ENCODE measurements around the gene CYYR1.

CYYR1 gene

DNA sequence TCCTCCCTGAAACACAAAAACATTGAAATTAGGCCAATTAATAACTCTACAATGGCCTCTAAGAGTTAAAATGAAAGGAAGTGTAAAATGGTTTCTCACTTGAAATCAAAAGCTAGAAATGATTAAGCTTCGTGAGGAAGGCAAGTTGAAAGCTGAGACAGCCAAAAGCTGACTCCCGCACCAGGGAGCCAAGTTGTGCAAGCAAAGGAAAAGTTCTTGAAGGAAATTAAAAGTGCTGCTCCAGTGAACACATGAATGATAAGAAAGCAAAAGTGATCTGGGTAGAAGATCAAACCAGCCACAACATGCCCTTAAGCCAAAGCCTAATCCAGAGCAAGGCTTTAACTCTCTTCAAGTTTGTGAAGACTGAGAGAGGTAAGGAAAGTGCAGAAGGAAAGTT, 22.8 kb downstream of the CYYR1 start:
- peak; percentile 11 for DNase-seq
- Histone ChIP-seq H3K27me3 (ENCODE audit: insufficient read depth, low read depth, severe bottlenecking) (no peaks in the 10 kb centered on the region), H3K9me3 (ENCODE audit: severe bottlenecking) (no peaks in the 10 kb centered on the region)

DNA sequence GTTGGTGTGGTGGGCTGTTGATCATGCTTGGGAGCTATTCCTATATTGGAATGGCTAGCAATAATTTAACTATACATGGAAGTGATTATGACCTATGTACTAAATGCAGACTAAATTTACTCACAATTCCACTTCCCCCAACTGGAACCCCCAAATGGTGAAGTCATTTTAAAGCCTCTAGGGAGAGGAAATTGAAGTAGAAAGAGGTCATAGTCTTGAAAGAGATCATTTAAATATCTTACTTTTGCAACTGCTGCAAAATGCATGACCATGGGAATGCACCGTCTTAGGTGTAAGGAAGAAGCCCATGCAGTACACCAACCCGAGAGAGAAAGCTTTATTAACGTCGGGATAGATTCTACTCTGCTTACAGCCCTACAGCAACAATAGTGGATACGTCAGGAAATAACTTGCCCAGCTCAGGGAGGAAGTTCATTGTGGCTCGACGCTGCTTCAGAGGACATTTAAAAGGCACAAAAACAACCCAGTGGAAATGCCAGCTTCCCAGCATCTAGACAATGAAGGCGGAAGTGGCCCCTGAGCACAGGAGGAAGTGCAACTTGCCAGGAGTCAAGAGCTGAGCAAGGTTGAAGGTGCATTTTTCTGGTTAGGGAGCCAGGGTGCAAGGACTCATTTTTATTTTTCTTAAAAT, 26.5 kb downstream of the CYYR1 start:
- H3K36me3 ChIP-seq: no peaks in the 10 kb centered on the region
- H3K27me3 ChIP-seq (ENCODE audit: insufficient read depth, low read depth, severe bottlenecking): no peaks in the 10 kb centered on the region
- no peaks in the 10 kb centered on the region for H3K9me3 ChIP-seq (ENCODE audit: severe bottlenecking)
- no peak for DNase-seq
- H3K4me3 ChIP-seq (ENCODE audit: low read depth, low read length): no peak overlapping the region
- no peak for TF ChIP-seq CTCF (IDR thresholded peaks at IDR 0.05; ENCODE audit: low read depth, low read length)
- no peak overlapping the region for H3K27ac ChIP-seq

More for the DNA sequence above, 22.8 kb downstream of the CYYR1 start:
- Histone ChIP-seq H3K4me3 (ENCODE audit: low read depth, low read length) (no peak overlapping the region), H3K36me3 (no peaks in the 10 kb centered on the region), H3K27ac (no peak overlapping the region)
- TF ChIP-seq CTCF (IDR thresholded peaks at IDR 0.05; ENCODE audit: low read depth, low read length): no peak

DNA sequence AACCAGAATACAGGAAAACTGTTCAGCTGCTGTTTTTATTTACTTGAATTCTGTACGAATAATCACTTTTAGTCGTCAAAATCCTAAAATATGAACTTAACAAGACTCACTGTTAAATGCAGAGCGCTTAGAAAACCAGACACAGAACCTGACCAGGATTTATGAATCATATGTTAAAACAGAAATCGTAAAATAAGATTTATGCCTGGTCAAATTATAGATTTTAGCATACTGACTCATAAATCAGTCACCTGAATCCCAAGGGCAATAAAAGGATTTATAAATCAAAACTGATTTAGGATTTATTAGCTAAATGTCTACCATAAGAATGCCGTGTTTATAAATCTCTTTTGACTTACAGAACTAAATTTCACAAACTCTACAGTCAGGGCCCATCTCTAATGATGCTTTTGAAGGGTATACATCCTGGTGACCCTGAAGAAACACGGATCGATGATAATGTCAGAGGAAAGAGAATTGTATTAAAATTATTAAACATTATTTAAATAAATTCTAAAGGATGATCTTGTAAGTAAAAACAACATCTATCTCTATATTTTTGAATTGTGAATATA, 28.8 kb downstream of the CYYR1 start:
- no peak for TF ChIP-seq CTCF (IDR thresholded peaks at IDR 0.05; ENCODE audit: low read depth, low read length)
- Histone ChIP-seq H3K27me3 (ENCODE audit: insufficient read depth, low read depth, severe bottlenecking) (no peaks in the 10 kb centered on the region), H3K9me3 (ENCODE audit: severe bottlenecking) (no peaks in the 10 kb centered on the region), H3K36me3 (no peaks in the 10 kb centered on the region), H3K4me3 (ENCODE audit: low read depth, low read length) (no peak overlapping the region), H3K27ac (no peak overlapping the region)
- no peak for DNase-seq

GRCh38 chr21:26540651-26541050, 32.4 kb downstream of the CYYR1 start:
- Histone ChIP-seq H3K36me3 (no peaks in the 10 kb centered on the region), H3K9me3 (ENCODE audit: severe bottlenecking) (no peaks in the 10 kb centered on the region), H3K4me3 (ENCODE audit: low read depth, low read length) (no peak overlapping the region), H3K27me3 (ENCODE audit: insufficient read depth, low read depth, severe bottlenecking) (no peaks in the 10 kb centered on the region), H3K27ac (no peak overlapping the region)
- DNase-seq: no peak
- no peak for TF ChIP-seq CTCF (IDR thresholded peaks at IDR 0.05; ENCODE audit: low read depth, low read length)

GRCh38 chr21:26539566-26539965, 33.5 kb downstream of the CYYR1 start:
- H3K4me3 ChIP-seq (ENCODE audit: low read depth, low read length): no peak overlapping the region
- no peaks in the 10 kb centered on the region for H3K9me3 ChIP-seq (ENCODE audit: severe bottlenecking)
- no peak for TF ChIP-seq CTCF (IDR thresholded peaks at IDR 0.05; ENCODE audit: low read depth, low read length)
- H3K27me3 ChIP-seq (ENCODE audit: insufficient read depth, low read depth, severe bottlenecking): no peaks in the 10 kb centered on the region
- no peaks in the 10 kb centered on the region for H3K36me3 ChIP-seq
- DNase-seq: no peak
- no peak overlapping the region for H3K27ac ChIP-seq

GRCh38 chr21:26534517-26534916, 38.6 kb downstream of the CYYR1 start:
- no peak for TF ChIP-seq CTCF (IDR thresholded peaks at IDR 0.05; ENCODE audit: low read depth, low read length)
- Histone ChIP-seq H3K9me3 (ENCODE audit: severe bottlenecking) (no peaks in the 10 kb centered on the region), H3K27ac (no peak overlapping the region), H3K4me3 (ENCODE audit: low read depth, low read length) (no peak overlapping the region), H3K36me3 (no peaks in the 10 kb centered on the region), H3K27me3 (ENCODE audit: insufficient read depth, low read depth, severe bottlenecking) (no peaks in the 10 kb centered on the region)
- no peak for DNase-seq
